DOHH2 (cell line): ENCODE results near the gene RYR2.

ENCODE experiments used
- H3F3A ChIP-seq: fragments of 200-600 bp; sonication (generic), shearing (Covaris generic); 2 replicates; pipeline ENCODE4 v1.6.0; 2016; ENCODE audit warnings: antibody characterized with exemption, mild to moderate bottlenecking; ENCODE audit not compliant: control insufficient read depth, insufficient read depth
- H3K27ac ChIP-seq: fragments of 200-600 bp; sonication (generic); 2 replicates; pipeline ENCODE4 v1.5.1; 2014; ENCODE audit warnings: low read depth, mild to moderate bottlenecking, low read length, moderate library complexity
- H3K27me3 ChIP-seq: fragments of 200-600 bp; sonication (generic); 2 replicates; pipeline ENCODE4 v1.6.1; 2014; ENCODE audit warnings: mild to moderate bottlenecking, low read length, mixed read lengths; ENCODE audit not compliant: control insufficient read depth
- H3K36me3 ChIP-seq: fragments of 200-600 bp; sonication (generic); 2 replicates; pipeline ENCODE4 v1.6.1; 2014; ENCODE audit warnings: mild to moderate bottlenecking, low read length, moderate library complexity, mixed read lengths; ENCODE audit not compliant: control insufficient read depth
- H3K4me1 ChIP-seq: fragments of 200-600 bp; sonication (generic); 2 replicates; pipeline ENCODE4 v1.6.1; 2014; ENCODE audit warnings: mild to moderate bottlenecking, low read length, mixed read lengths; ENCODE audit not compliant: control insufficient read depth
- H3K4me2 ChIP-seq: fragments of 200-600 bp; sonication (generic); 2 replicates; pipeline ENCODE4 v1.6.0; 2014; ENCODE audit warnings: mild to moderate bottlenecking, low read length, moderate library complexity
- H3K4me3 ChIP-seq: fragments of 200-600 bp; sonication (generic); 2 replicates; pipeline ENCODE4 v1.5.1; 2014; ENCODE audit warnings: mild to moderate bottlenecking, low read length, mixed read lengths
- H3K79me2 ChIP-seq: fragments of 200-600 bp; sonication (generic); 2 replicates; pipeline ENCODE4 v1.6.1; 2014; ENCODE audit warnings: mild to moderate bottlenecking, low read length, mixed read lengths; ENCODE audit not compliant: control insufficient read depth
- H3K9me2 ChIP-seq: fragments of 200-600 bp; sonication (generic); replicated peaks from 2 replicates; pipeline ENCODE4 v1.6.1; 2014; ENCODE audit warnings: mild to moderate bottlenecking, low read length, mixed read lengths; ENCODE audit not compliant: control insufficient read depth
- H3K9me3 ChIP-seq: fragments of 200-600 bp; sonication (generic); 2 replicates; pipeline ENCODE4 v1.6.1; 2014; ENCODE audit warnings: antibody characterized with exemption, low read length, mixed read lengths; ENCODE audit not compliant: control insufficient read depth, insufficient read depth
- H4K20me1 ChIP-seq: fragments of 200-600 bp; sonication (generic); 2 replicates; pipeline ENCODE4 v1.6.0; 2014; ENCODE audit warnings: low read depth, mild to moderate bottlenecking, antibody characterized with exemption, low read length, moderate library complexity; ENCODE audit not compliant: control insufficient read depth, insufficient read depth
- CTCF ChIP-seq: fragments of 200-600 bp; sonication (generic); IDR thresholded peaks from one replicate; pipeline ENCODE4 v1.5.1; 2014; ENCODE audit warnings: antibody characterized with exemption, mild to moderate bottlenecking, low read depth, low read length; ENCODE audit not compliant: poor library complexity, severe bottlenecking
- EZH2phosphoT487 ChIP-seq: fragments of 200-600 bp; sonication (generic); IDR thresholded peaks from 2 replicates; pipeline ENCODE4 v1.6.1; 2017; ENCODE audit warnings: borderline replicate concordance, mild to moderate bottlenecking, antibody characterized with exemption, low read length, moderate library complexity, mixed read lengths

RYR2 gene

GRCh38 chr1:237300642-237301041, 258.7 kb downstream of the RYR2 start:
- Histone ChIP-seq H3F3A (no peaks in the 10 kb centered on the region), H3K4me2 (no peak overlapping the region), H3K4me1 (no peaks in the 10 kb centered on the region), H3K9me2 (no peaks in the 10 kb centered on the region; the same call in 1 of the 2 replicates), H3K9me3 (no peaks in the 10 kb centered on the region), H3K79me2 (no peaks in the 10 kb centered on the region), H4K20me1 (no peaks in the 10 kb centered on the region), H3K36me3 (no peaks in the 10 kb centered on the region), H3K4me3 (no peak overlapping the region), H3K27ac (no peak overlapping the region), H3K27me3 (no peaks in the 10 kb centered on the region)
- no peak for TF ChIP-seq EZH2phosphoT487
- no peak for TF ChIP-seq CTCF

GRCh38 chr1:237303929-237304328, 261.9 kb downstream of the RYR2 start:
- H3K27me3 ChIP-seq: no peaks in the 10 kb centered on the region
- no peak overlapping the region for H3K27ac ChIP-seq
- TF ChIP-seq EZH2phosphoT487 (no peak), CTCF (no peak)
- H3K79me2 ChIP-seq: no peaks in the 10 kb centered on the region
- H3K4me3 ChIP-seq: no peak overlapping the region
- H3K4me1 ChIP-seq: no peaks in the 10 kb centered on the region
- H3F3A ChIP-seq: no peaks in the 10 kb centered on the region
- no peak overlapping the region for H3K4me2 ChIP-seq
- H3K36me3 ChIP-seq: no peaks in the 10 kb centered on the region
- H4K20me1 ChIP-seq: no peaks in the 10 kb centered on the region
- H3K9me2 ChIP-seq: no peaks in the 10 kb centered on the region
- H3K9me3 ChIP-seq: no peaks in the 10 kb centered on the region

- TF ChIP-seq EZH2phosphoT487 (no peak), CTCF (no peak)
- no peaks in the 10 kb centered on the region for H3K4me1 ChIP-seq
- no peaks in the 10 kb centered on the region for H3K9me2 ChIP-seq
- no peak overlapping the region for H3K27ac ChIP-seq
- no peaks in the 10 kb centered on the region for H3K79me2 ChIP-seq
- no peaks in the 10 kb centered on the region for H3K27me3 ChIP-seq
- H3K4me2 ChIP-seq: no peak overlapping the region
- H3K4me3 ChIP-seq: no peak overlapping the region
- H3K9me3 ChIP-seq: no peaks in the 10 kb centered on the region
- H3F3A ChIP-seq: no peaks in the 10 kb centered on the region
- H3K36me3 ChIP-seq: no peaks in the 10 kb centered on the region
- H4K20me1 ChIP-seq: no peaks in the 10 kb centered on the region
Measured at GRCh38 chr1:237306726-237307125, 264.7 kb downstream of the RYR2 start.

- no peaks in the 10 kb centered on the region for H3K9me2 ChIP-seq
- no peak overlapping the region for H3K27ac ChIP-seq
- no peaks in the 10 kb centered on the region for H4K20me1 ChIP-seq
- H3K4me2 ChIP-seq: no peak overlapping the region
- TF ChIP-seq EZH2phosphoT487 (no peak), CTCF (no peak)
- H3K79me2 ChIP-seq: no peaks in the 10 kb centered on the region
- no peak overlapping the region for H3K4me3 ChIP-seq
- no peaks in the 10 kb centered on the region for H3K36me3 ChIP-seq
- no peaks in the 10 kb centered on the region for H3K9me3 ChIP-seq
- H3K4me1 ChIP-seq: no peaks in the 10 kb centered on the region
- no peaks in the 10 kb centered on the region for H3F3A ChIP-seq
- no peaks in the 10 kb centered on the region for H3K27me3 ChIP-seq
Measured at GRCh38 chr1:237309595-237310118, 267.7 kb downstream of the RYR2 start.
